Caco-2 (cell line): Measurements from ENCODE around the gene HS6ST2. TPM values are rescaled to one million over a fixed set of nuclear protein-coding genes. Genes with fewer than 3 reads are reported as not detected.

Experiments used
- BruUV-seq: library from RNA; stranded (reverse); fragments of 400-500 nt; replicated peaks from 2 replicates; lab custom pipeline; 2021; lab: Mats Ljungman, UMichigan
- CTCF ChIA-PET: fragments of 300-600 bp; sonication (Branson Sonifier 250); formaldehyde crosslinking; loops from one replicate; lab custom pipeline; 2022; ENCODE audit warnings: antibody characterized with exemption; lab: Charles Lee
- POLR2A ChIA-PET: fragments of 300-600 bp; sonication (Branson Sonifier 250); formaldehyde crosslinking; loops from one replicate; lab custom pipeline; 2022; ENCODE audit warnings: antibody characterized with exemption; lab: Charles Lee
- DNase-seq, 2 experiments: peaks; one replicate each; pipeline versions ENCODE4 v3.0.0 to v3.0.0-alpha.2; 2020 to 2022
- H3K27me3 ChIP-seq: replicated peaks from 2 replicates; pipeline ENCODE4 v1.6.0; 2011; ENCODE audit warnings: low read length; ENCODE audit not compliant: control insufficient read depth, insufficient read depth
- H3K36me3 ChIP-seq: 2 replicates; pipeline ENCODE4 v1.5.1; 2011; ENCODE audit warnings: low read length; ENCODE audit not compliant: control insufficient read depth, insufficient read depth
- H3K4me1 ChIP-seq: fragments of 250-450 bp; sonication (Bioruptor Pico); 2 replicates; pipeline ENCODE4 v1.5.1; 2020; ENCODE audit warnings: mild to moderate bottlenecking
- H3K4me3 ChIP-seq: 2 replicates; pipeline ENCODE4 v1.5.1; 2011; ENCODE audit warnings: low read depth, mild to moderate bottlenecking, control low read depth, low read length
- H3K9me3 ChIP-seq: fragments of 250-450 bp; sonication (Bioruptor Pico); 2 replicates; pipeline ENCODE4 v1.5.1; 2020; ENCODE audit warnings: mild to moderate bottlenecking, moderate library complexity
- H3K27ac Mint-ChIP-seq: one replicate; pipeline ENCODE4 v1.8.0; 2022; ENCODE audit warnings: mixed read lengths; ENCODE audit not compliant: unreplicated experiment
- H3K27me3 Mint-ChIP-seq: one replicate; pipeline ENCODE4 v1.8.0; 2022; ENCODE audit warnings: mixed read lengths; ENCODE audit not compliant: insufficient read depth, unreplicated experiment
- H3K36me3 Mint-ChIP-seq: one replicate; pipeline ENCODE4 v1.8.0; 2022; ENCODE audit warnings: mild to moderate bottlenecking, mixed read lengths; ENCODE audit not compliant: insufficient read depth, unreplicated experiment
- H3K4me1 Mint-ChIP-seq: one replicate; pipeline ENCODE4 v1.8.0; 2022; ENCODE audit warnings: low read depth, mixed read lengths; ENCODE audit not compliant: unreplicated experiment
- H3K4me3 Mint-ChIP-seq: one replicate; pipeline ENCODE4 v1.8.0; 2022; ENCODE audit warnings: mild to moderate bottlenecking, moderate library complexity, mixed read lengths; ENCODE audit not compliant: unreplicated experiment
- H3K9me3 Mint-ChIP-seq: one replicate; pipeline ENCODE4 v1.8.0; 2022; ENCODE audit warnings: mixed read lengths; ENCODE audit not compliant: unreplicated experiment
- CTCF ChIP-seq, 2 experiments: fragments of 200-600 bp in 1 of 2; IDR thresholded peaks; 1 replicate in 1 of 2; 2 replicates in 1 of 2; pipeline versions ENCODE4 v1.5.1 to v1.8.0; 2011 to 2022; ENCODE audit warnings: antibody characterized with exemption in 1 of 2, control low read depth in 1 of 2, inconsistent platforms in 1 of 2, low read depth in 1 of 2, low read length in 1 of 2, mild to moderate bottlenecking in 1 of 2, moderate library complexity in 1 of 2; ENCODE audit not compliant: insufficient read depth in 1 of 2, severe bottlenecking in 1 of 2, unreplicated experiment in 1 of 2
- intact Hi-C: fragments of 100-400 bp; cut with micrococcal nuclease; formaldehyde crosslinking; loops from one replicate; pipeline ENCODE4 v1.10.0; 2022; ENCODE audit not compliant: unreplicated experiment
- total RNA-seq: library from RNA; stranded (reverse); gene quantifications from 2 replicates; pipeline ENCODE4 v1.2.3, GENCODE V29; 2022

The HS6ST2 gene
- total RNA-seq, 1 experiment from 2014 or later: 34.9 TPM

DNA sequence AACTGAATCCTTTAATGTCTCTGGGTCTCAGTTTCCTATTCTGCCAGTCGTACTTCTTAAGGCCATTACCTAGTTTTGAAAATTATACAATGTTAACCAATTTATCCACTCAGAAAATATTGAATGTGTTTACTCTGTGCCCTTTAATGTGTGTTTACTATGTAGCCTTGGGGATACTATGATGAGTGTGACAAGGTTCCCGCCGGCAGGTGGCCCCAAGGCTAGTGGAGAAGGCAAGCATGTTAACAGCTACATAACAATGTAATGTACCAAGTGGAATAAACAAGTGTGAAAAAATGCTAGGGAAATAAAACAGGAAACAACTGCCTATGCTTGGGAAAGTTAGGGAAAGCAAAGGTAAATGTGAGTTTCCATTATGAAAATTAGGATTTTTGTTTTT lies 282.3 kb downstream of the HS6ST2 start:
- H3K4me1 Mint-ChIP-seq: no peaks in the 10 kb centered on the region
- no peaks in the 10 kb centered on the region for H3K27me3 Mint-ChIP-seq
- ChIA-PET CTCF (no interaction called here), POLR2A (no interaction called here)
- no peaks in the 10 kb centered on the region for H3K4me1 ChIP-seq
- H3K9me3 Mint-ChIP-seq: peaks cover 18% of the 10 kb centered on the region
- H3K36me3 Mint-ChIP-seq: no peaks in the 10 kb centered on the region
- no peak overlapping the region for H3K4me3 ChIP-seq
- H3K9me3 ChIP-seq: no peaks in the 10 kb centered on the region
- H3K36me3 ChIP-seq: no peaks in the 10 kb centered on the region
- BruUV-seq: no TSS peak
- intact Hi-C loops: no loop called here
- no peak overlapping the region for H3K27ac Mint-ChIP-seq
- H3K27me3 ChIP-seq: no peaks in the 10 kb centered on the region
- H3K4me3 Mint-ChIP-seq: no peak overlapping the region
- no peak for TF ChIP-seq CTCF (IDR thresholded peaks at IDR 0.05; ENCODE audit: insufficient read depth in 1 of 2, low read depth in 1 of 2, low read length in 1 of 2, severe bottlenecking in 1 of 2, unreplicated experiment in 1 of 2)
- no peak for DNase-seq

- intact Hi-C loops: no loop called here
- no peak overlapping the region for H3K27ac Mint-ChIP-seq
Measured at GRCh38 chrX:132673331-132673730, 285.1 kb downstream of the HS6ST2 start.

DNA sequence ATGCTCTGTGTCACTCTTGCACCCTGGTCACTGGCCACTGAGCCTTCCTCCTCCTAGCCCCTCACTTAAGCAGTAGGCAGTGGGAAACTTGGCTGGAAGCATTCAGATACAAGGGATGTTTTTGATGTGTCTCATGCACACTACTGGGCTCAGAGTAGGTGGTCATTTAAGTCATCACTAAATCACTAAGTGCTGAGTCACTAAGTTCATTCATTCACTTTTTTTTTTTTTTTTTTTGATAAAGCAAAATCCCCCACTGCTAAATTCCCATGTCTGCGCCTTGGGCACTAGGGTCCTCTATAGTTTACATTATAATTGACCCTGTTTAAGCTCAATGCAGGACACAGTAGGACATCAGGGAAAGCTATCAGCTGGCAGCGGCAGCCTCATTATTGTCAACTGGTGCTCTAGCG lies 287.2 kb downstream of the HS6ST2 start:
- no peak overlapping the region for H3K4me3 ChIP-seq
- TF ChIP-seq CTCF (IDR thresholded peaks at IDR 0.05; ENCODE audit: insufficient read depth in 1 of 2, low read depth in 1 of 2, low read length in 1 of 2, severe bottlenecking in 1 of 2, unreplicated experiment in 1 of 2): no peak
- CTCF ChIA-PET: no interaction called here
- no peaks in the 10 kb centered on the region for H3K4me1 Mint-ChIP-seq
- no peak overlapping the region for H3K27ac Mint-ChIP-seq
- POLR2A ChIA-PET: no interaction called here
- no peak for DNase-seq
- no peaks in the 10 kb centered on the region for H3K36me3 ChIP-seq
- H3K36me3 Mint-ChIP-seq: no peaks in the 10 kb centered on the region
- no TSS peak for BruUV-seq
- no peaks in the 10 kb centered on the region for H3K27me3 Mint-ChIP-seq
- H3K9me3 Mint-ChIP-seq: no peaks in the 10 kb centered on the region
- no peak overlapping the region for H3K4me3 Mint-ChIP-seq
- H3K4me1 ChIP-seq: no peaks in the 10 kb centered on the region
- intact Hi-C loops: no loop called here
- no peaks in the 10 kb centered on the region for H3K27me3 ChIP-seq
- no peaks in the 10 kb centered on the region for H3K9me3 ChIP-seq

More at GRCh38 chrX:132673331-132673730, 285.1 kb downstream of the HS6ST2 start:
- Histone ChIP-seq H3K9me3 (no peaks in the 10 kb centered on the region), H3K4me3 (no peak overlapping the region), H3K27me3 (no peaks in the 10 kb centered on the region), H3K4me1 (no peaks in the 10 kb centered on the region), H3K36me3 (no peaks in the 10 kb centered on the region)
- BruUV-seq: no TSS peak
- POLR2A ChIA-PET: no interaction called here
- Mint-ChIP-seq H3K4me3 (no peak overlapping the region), H3K27me3 (no peaks in the 10 kb centered on the region), H3K9me3 (no peaks in the 10 kb centered on the region), H3K36me3 (no peaks in the 10 kb centered on the region), H3K4me1 (no peaks in the 10 kb centered on the region)
- CTCF ChIA-PET: no interaction called here
- no peak for DNase-seq
- no peak for TF ChIP-seq CTCF (IDR thresholded peaks at IDR 0.05; ENCODE audit: insufficient read depth in 1 of 2, low read depth in 1 of 2, low read length in 1 of 2, severe bottlenecking in 1 of 2, unreplicated experiment in 1 of 2)
